Neural cell (in vitro differentiated cells): ENCODE measurements around the gene XKRX. TPM values are rescaled to one million over a fixed set of nuclear protein-coding genes. Genes with fewer than 3 reads are reported as not detected.

ENCODE experiments used
- H2AFZ ChIP-seq: fragments of 200-600, 300-800 bp; sonication (generic), shearing (Covaris generic); 2 replicates; pipeline ENCODE4 v1.6.0; 2014; ENCODE audit warnings: low read depth, mild to moderate bottlenecking, antibody characterized with exemption, low read length, moderate library complexity
- H3F3A ChIP-seq: fragments of 200-600 bp; shearing (Covaris generic); 2 replicates; pipeline ENCODE4 v1.6.1; 2016; ENCODE audit warnings: mild to moderate bottlenecking, moderate library complexity, mixed read lengths, antibody characterized with exemption, low read length; ENCODE audit not compliant: insufficient read depth, poor library complexity, severe bottlenecking
- H3K27ac ChIP-seq: fragments of 200-600, 300-800 bp; sonication (generic), shearing (Covaris generic); 2 replicates; pipeline ENCODE4 v1.5.1; 2014; ENCODE audit warnings: mild to moderate bottlenecking, low read length, moderate library complexity
- H3K27me3 ChIP-seq: fragments of 300-800, 200-600 bp; sonication (generic), shearing (Covaris generic); 2 replicates; pipeline ENCODE4 v1.6.0; 2014; ENCODE audit warnings: mild to moderate bottlenecking, low read depth, low read length, moderate library complexity; ENCODE audit not compliant: insufficient read depth
- H3K36me3 ChIP-seq: fragments of 300-800, 200-600 bp; sonication (generic), shearing (Covaris generic); 2 replicates; pipeline ENCODE4 v1.5.1; 2014; ENCODE audit warnings: mild to moderate bottlenecking, antibody characterized with exemption, low read length, moderate library complexity; ENCODE audit not compliant: insufficient read depth
- H3K4me2 ChIP-seq: fragments of 300-800, 200-600 bp; sonication (generic), shearing (Covaris generic); 2 replicates; pipeline ENCODE4 v1.6.0; 2014; ENCODE audit warnings: mild to moderate bottlenecking, low read length
- H3K4me3 ChIP-seq: fragments of 300-800, 200-600 bp; sonication (generic), shearing (Covaris generic); 2 replicates; pipeline ENCODE4 v1.5.1; 2014; ENCODE audit warnings: mild to moderate bottlenecking, low read length, moderate library complexity
- H3K79me2 ChIP-seq: fragments of 200-600 bp; shearing (Covaris generic); replicated peaks from 2 replicates; pipeline ENCODE4 v1.6.0; 2014; ENCODE audit warnings: mild to moderate bottlenecking, low read length, moderate library complexity; ENCODE audit not compliant: insufficient read depth
- H3K9ac ChIP-seq: fragments of 300-800, 200-600 bp; sonication (generic), shearing (Covaris generic); 2 replicates; pipeline ENCODE4 v1.6.1; 2016; ENCODE audit warnings: mild to moderate bottlenecking, low read length, mixed read lengths
- H3K9me2 ChIP-seq: fragments of 200-600 bp; shearing (Covaris generic); 2 replicates; pipeline ENCODE4 v1.6.1; 2016; ENCODE audit warnings: mild to moderate bottlenecking, low read length, mixed read lengths; ENCODE audit not compliant: insufficient read depth
- H3K9me3 ChIP-seq: fragments of 200-600, 300-800 bp; sonication (generic), shearing (Covaris generic); 2 replicates; pipeline ENCODE4 v1.6.1; 2016; ENCODE audit warnings: mild to moderate bottlenecking, mixed run types, low read length, moderate library complexity, mixed read lengths
- H4K20me1 ChIP-seq: fragments of 200-600 bp; shearing (Covaris generic); 2 replicates; pipeline ENCODE4 v1.6.1; 2016; ENCODE audit warnings: mild to moderate bottlenecking, mixed run types; ENCODE audit not compliant: insufficient read depth
- CTCF ChIP-seq: fragments of 450-650 bp; IDR thresholded peaks from 2 replicates; pipeline ENCODE4 v1.5.1; 2014; ENCODE audit warnings: antibody characterized with exemption, mild to moderate bottlenecking, moderate library complexity; ENCODE audit not compliant: poor library complexity, severe bottlenecking
- EP300 ChIP-seq: fragments of 450-650 bp; conservative IDR thresholded peaks from 2 replicates; pipeline ENCODE4 v1.6.1; 2014; ENCODE audit warnings: antibody characterized with exemption, mild to moderate bottlenecking, moderate library complexity; ENCODE audit not compliant: poor library complexity, severe bottlenecking
- EZH2 ChIP-seq: fragments of 200-600, 300-800 bp; shearing (Covaris generic), sonication (generic); IDR thresholded peaks from 2 replicates; pipeline ENCODE4 v1.6.1; 2014; ENCODE audit warnings: antibody characterized with exemption, low read length, borderline replicate concordance, mild to moderate bottlenecking; ENCODE audit not compliant: insufficient read depth, poor library complexity, severe bottlenecking
- MXI1 ChIP-seq: fragments of 450-650 bp; conservative IDR thresholded peaks from 2 replicates; pipeline ENCODE4 v1.6.1; 2014; ENCODE audit warnings: antibody characterized with exemption, mild to moderate bottlenecking; ENCODE audit not compliant: poor library complexity, severe bottlenecking
- POLR2AphosphoS5 ChIP-seq: IDR thresholded peaks from 2 replicates; pipeline ENCODE4 v1.6.1; 2012
- RAD21 ChIP-seq: fragments of 450-650 bp; conservative IDR thresholded peaks from 2 replicates; pipeline ENCODE4 v1.6.1; 2014; ENCODE audit warnings: antibody characterized with exemption, mild to moderate bottlenecking, moderate library complexity
- REST ChIP-seq: IDR thresholded peaks from 2 replicates; pipeline ENCODE4 v1.6.1; 2012; ENCODE audit warnings: borderline replicate concordance
- SMC3 ChIP-seq: fragments of 450-650 bp; conservative IDR thresholded peaks from 2 replicates; pipeline ENCODE4 v1.6.1; 2014; ENCODE audit warnings: antibody characterized with exemption, mild to moderate bottlenecking, moderate library complexity; ENCODE audit not compliant: poor library complexity
- polyA plus RNA-seq: library from polyadenylated mRNA; depleted of rRNA; stranded (reverse); fragments of >200 nt; gene quantifications from 2 replicates; pipeline ENCODE4 v1.2.3, GENCODE V29; 2014

XKRX gene
- polyA plus RNA-seq, 1 donor from 2014 or later = not detected

GRCh38 chrX:100975212-100975611 lies 46.5 kb upstream of the XKRX start:
- no peak overlapping the region for H3K9ac ChIP-seq

GRCh38 chrX:100973411-100973810 lies 44.7 kb upstream of the XKRX start:
- Histone ChIP-seq H3K4me3 (no peak overlapping the region), H3K4me2 (no peak overlapping the region), H3K36me3 (no peaks in the 10 kb centered on the region), H3K27me3 (no peaks in the 10 kb centered on the region), H3K9me2 (no peaks in the 10 kb centered on the region), H2AFZ (no peak overlapping the region), H3K9ac (no peak overlapping the region), H3K27ac (no peak overlapping the region), H4K20me1 (no peaks in the 10 kb centered on the region), H3F3A (no peaks in the 10 kb centered on the region), H3K9me3 (no peaks in the 10 kb centered on the region), H3K79me2 (no peaks in the 10 kb centered on the region)
- TF ChIP-seq CTCF (no peak), REST (no peak), RAD21 (no peak), POLR2AphosphoS5 (no peak)

More at GRCh38 chrX:100975212-100975611, 46.5 kb upstream of the XKRX start:
- H3K36me3 ChIP-seq = no peaks in the 10 kb centered on the region
- no peaks in the 10 kb centered on the region for H3K27me3 ChIP-seq
- no peaks in the 10 kb centered on the region for H4K20me1 ChIP-seq
- no peak overlapping the region for H3K27ac ChIP-seq
- no peaks in the 10 kb centered on the region for H3K9me2 ChIP-seq
- no peak overlapping the region for H3K4me3 ChIP-seq
- H3F3A ChIP-seq = no peaks in the 10 kb centered on the region
- TF ChIP-seq MXI1 (no peak), EP300 (no peak), EZH2 (no peak), RAD21 (no peak)
- no peak overlapping the region for H2AFZ ChIP-seq
- no peaks in the 10 kb centered on the region for H3K79me2 ChIP-seq
- H3K4me2 ChIP-seq = no peak overlapping the region
- no peaks in the 10 kb centered on the region for H3K9me3 ChIP-seq

- TF ChIP-seq EP300 (no peak), CTCF (no peak), SMC3 (no peak), RAD21 (no peak), POLR2AphosphoS5 (no peak)
- no peak overlapping the region for H3K4me2 ChIP-seq
- H3K9me3 ChIP-seq = no peaks in the 10 kb centered on the region
- H3K27me3 ChIP-seq = no peaks in the 10 kb centered on the region
- H3K9me2 ChIP-seq = no peaks in the 10 kb centered on the region
- no peak overlapping the region for H3K9ac ChIP-seq
- no peaks in the 10 kb centered on the region for H4K20me1 ChIP-seq
- no peak overlapping the region for H3K4me3 ChIP-seq
- H3K27ac ChIP-seq = no peak overlapping the region
- no peak overlapping the region for H2AFZ ChIP-seq
- no peaks in the 10 kb centered on the region for H3K79me2 ChIP-seq
- H3K36me3 ChIP-seq = no peaks in the 10 kb centered on the region
- H3F3A ChIP-seq = no peaks in the 10 kb centered on the region
Observed at GRCh38 chrX:100969936-100970335, 41.2 kb upstream of the XKRX start.
